T-helper 22 cell (primary cell): Measurements from ENCODE around the gene RASEF.

Experiments used
- DNase-seq: peaks from one replicate; pipeline ENCODE4 v3.0.0-alpha.2; 2020; ENCODE audit warnings: low read depth

The RASEF gene

GRCh38 chr9:83056174-83056573 lies 6.8 kb downstream of the RASEF start:
- DNase-seq: no peak

GRCh38 chr9:83047839-83048775 lies 14.8 kb downstream of the RASEF start:
- DNase-seq: no peak

GRCh38 chr9:83043597-83043996 lies 19.3 kb downstream of the RASEF start:
- DNase-seq: no peak

DNA sequence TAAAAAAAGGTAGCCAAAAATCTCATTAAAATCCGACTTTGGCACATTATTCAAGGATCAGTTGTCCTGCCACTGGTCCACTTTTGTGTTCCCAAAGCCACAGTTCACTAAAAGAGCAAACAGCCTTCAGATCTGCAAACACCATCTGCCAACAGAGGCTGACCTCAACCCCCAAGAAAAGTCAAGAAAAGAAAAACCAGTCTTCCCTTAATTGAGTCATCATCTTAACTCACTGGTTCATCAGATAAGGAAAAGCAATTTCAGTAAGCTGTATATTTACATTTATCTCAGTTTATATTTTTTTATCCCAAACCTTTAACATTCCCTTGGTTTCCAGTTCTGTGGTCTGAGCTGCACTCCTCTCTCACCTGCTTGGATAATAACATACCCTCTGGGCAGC lies 21.2 kb downstream of the RASEF start:
- no peak for DNase-seq

GRCh38 chr9:83039303-83039702 lies 23.6 kb downstream of the RASEF start:
- no peak for DNase-seq

DNA sequence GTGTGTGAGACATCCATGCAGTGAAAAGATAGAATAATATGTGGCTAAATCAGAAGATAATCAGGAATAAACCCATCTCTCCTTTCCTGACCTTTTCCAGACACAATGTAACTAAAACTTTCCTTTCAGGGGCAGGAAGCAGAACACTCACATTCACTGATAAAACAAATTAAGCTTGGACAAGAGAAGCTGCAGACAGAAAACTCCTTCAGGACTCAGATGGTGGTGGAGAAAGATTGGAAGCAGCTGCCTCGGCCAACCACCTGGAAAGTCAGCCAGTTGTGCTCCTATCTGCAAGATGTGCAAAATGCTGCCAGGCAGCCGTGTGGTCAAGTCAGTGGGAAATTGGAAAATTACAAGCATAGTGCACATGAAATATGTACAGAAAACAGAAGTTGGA lies 26.9 kb downstream of the RASEF start:
- DNase-seq: no peak

DNA sequence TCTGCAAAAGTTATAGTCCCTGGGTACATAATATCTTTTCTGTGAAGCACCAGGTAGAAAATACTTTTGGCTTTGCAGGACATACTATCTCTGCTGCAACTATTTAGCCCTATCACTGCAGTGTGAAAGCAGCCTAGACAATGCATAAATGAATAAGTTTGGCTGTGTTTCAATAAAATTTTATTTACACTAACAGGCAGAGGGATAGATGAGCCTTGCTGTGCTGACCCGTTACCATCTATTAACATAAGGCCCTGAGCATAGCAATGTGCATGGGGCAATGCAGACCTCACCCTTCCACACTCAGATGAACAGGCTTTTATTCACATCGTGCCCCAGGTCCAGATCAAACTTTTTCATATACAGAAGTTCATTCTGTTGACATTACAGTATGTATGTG lies 27.8 kb downstream of the RASEF start:
- no peak for DNase-seq

DNA sequence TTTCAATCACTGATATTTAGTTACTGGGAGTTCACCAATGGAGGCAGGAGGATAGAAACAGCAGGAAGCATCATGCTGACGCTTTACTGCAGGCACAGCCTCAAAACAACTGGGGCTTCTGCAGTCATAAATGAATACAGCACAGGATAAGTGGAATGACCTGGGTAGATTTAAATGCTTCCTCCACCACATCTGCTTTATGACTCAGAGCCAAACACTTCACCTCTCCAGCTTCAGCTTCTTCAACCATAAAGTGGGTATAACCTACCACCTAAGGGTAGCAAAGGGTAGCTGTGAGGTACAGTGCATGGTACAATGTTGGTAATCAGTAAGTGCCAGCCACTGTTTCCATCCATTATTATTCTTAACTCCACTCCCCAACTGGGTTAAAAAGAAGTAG lies 28.4 kb downstream of the RASEF start:
- DNase-seq: no peak

- DNase-seq: no peak
These were observed 28.9 kb downstream of the RASEF start for GRCh38 chr9:83034026-83034425.

GRCh38 chr9:83032065-83032625 lies 30.8 kb downstream of the RASEF start:
- DNase-seq: no peak

DNA sequence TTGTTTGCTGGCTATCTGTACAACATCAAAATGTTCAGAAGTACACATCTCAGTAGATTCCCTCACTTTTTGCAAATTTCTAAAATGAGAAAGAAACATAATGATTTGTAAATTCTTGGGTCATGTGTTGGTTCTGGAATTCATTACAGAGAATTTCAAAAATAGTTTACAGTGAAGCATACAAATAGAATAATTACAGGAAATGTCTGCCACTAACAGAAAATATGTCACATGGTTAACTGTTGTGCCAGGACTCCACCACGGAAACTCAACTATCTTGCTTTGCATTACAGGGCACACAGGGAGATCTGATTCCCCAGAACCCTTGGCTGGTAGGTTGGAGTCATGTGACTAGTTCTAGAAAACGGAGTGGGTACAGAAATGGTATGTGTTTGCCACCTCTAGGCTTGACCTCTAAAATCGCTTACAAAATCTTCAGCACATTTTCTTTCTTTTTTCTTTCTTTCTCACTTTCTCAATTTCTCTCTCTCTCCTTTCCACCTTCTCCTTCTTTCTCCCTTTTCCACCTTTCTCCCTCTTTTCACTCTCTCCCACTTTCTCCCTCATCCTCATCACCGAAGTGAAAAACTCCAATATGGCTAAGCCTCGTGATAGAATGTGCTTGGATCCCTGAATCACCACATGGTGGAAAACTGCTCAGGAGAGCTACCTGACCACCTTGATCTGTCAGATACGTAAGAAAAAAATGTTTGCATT lies 32.4 kb downstream of the RASEF start:
- no peak for DNase-seq

DNA sequence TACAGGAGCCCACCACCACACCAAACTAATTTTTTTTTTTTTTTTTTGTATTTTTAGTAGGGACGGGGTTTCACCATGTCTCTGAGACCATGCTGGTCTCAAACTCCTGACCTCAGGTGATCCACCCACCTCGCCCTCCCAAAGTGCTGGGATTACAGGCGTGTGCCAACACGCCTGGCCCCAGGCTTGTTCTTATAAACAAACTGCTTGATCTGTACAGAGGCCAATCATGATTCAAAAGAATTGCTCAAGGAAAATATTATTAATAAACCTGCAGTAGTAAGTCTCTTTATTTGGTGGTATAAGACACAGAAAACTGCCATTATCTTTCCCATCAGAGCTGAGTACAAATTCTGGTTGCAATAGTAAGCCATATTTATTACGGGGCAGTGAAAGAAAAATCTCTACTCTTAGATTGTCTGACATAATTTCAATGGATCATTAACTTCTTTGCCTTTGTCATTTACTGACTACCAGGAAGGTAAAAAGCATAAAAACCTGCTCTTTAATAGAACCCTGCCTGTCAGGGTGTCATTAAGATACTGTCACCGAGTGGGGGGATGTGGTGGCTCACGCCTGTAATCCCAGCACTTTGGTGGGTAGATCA lies 33.3 kb downstream of the RASEF start:
- DNase-seq: no peak

- no peak for DNase-seq
These were observed 35.6 kb downstream of the RASEF start for GRCh38 chr9:83027153-83027891.

DNA sequence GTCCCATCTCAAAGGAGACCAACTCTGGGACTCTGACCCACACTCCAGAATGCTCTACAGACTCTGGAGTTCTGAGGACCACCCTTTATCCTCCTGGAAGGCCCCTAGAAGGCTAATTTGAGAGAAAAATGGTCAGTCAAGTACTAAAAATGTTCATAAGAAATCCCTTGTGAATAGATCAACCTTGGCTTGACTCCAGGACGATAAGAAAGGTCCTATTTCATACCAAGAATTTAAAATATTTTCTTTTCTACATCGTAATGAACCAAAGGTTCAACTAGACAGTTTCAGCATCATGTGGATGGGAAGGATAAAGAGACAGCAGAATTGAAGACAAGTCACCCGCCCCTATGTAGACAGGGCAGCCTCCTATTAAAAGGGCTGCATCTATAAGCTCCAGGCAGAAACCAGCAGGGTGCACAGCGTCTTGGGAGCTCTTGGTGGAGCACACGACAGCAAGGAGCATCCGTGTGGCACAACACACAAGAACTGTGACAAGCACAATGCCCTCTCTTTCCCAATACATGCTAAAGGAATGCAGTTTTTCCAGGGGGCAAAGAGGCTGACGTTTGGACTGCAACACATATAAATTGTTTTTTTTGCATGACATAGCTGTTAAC lies 38.3 kb downstream of the RASEF start:
- no peak for DNase-seq

- no peak for DNase-seq
These were observed 39.8 kb downstream of the RASEF start for GRCh38 chr9:83023151-83023550.

DNA sequence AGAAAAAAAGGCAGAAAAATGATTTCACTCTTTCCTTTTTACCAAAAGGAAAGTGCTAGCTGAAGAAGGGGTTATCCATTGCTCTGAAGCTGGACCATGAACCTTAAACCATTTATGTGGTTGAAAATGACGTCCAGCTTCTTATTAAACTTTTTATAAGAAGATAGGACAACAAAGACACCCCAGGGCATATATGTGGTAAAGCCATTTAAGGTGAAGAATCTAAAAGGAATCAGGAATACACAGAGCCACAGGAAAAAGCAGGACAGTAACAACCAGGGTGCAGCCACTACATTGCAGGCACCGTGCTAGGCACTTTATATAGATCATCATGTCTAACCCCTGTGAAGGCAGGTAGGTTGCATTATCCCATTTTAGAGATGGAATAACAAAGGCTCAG lies 42.1 kb downstream of the RASEF start:
- no peak for DNase-seq

- DNase-seq: no peak
These were observed 42.6 kb downstream of the RASEF start for GRCh38 chr9:83020327-83020726.

GRCh38 chr9:83019246-83019645 lies 43.7 kb downstream of the RASEF start:
- DNase-seq: no peak

GRCh38 chr9:83015897-83016296 lies 47.0 kb downstream of the RASEF start:
- no peak for DNase-seq

GRCh38 chr9:83013867-83014605 lies 48.9 kb downstream of the RASEF start:
- DNase-seq: no peak
